Measurements from ENCODE around the gene PBX4. TPM values are rescaled to one million over a fixed set of nuclear protein-coding genes. Genes with fewer than 3 reads are reported as not detected.
"Not testable (repeated sequence)": the region's sequence is repeated elsewhere in the genome, so short reads cannot be mapped to it uniquely, and the experiment has no call there.

Gene PBX4
- total and polyA plus RNA-seq, 7 donors: 0.49 to 6.1 (median 1.9) TPM; not detected in 3

GRCh38 chr19:19610376-19611202, 7.9 kb downstream of the PBX4 start:
- intact Hi-C loops (cut with DNase I): no loop called here
- no peak for DNase-seq
- H3K4me3 ChIP-seq: no peak overlapping the region
- H3K27me3 ChIP-seq: peaks cover 0 to 27% (median 5%) of the 10 kb centered on the region in 3 donors
- H3K36me3 ChIP-seq: no peaks in the 10 kb centered on the region
- H3K9me3 ChIP-seq: no peaks in the 10 kb centered on the region
- no peaks in the 10 kb centered on the region for H3K4me1 ChIP-seq
- TF ChIP-seq, protein P1, sequence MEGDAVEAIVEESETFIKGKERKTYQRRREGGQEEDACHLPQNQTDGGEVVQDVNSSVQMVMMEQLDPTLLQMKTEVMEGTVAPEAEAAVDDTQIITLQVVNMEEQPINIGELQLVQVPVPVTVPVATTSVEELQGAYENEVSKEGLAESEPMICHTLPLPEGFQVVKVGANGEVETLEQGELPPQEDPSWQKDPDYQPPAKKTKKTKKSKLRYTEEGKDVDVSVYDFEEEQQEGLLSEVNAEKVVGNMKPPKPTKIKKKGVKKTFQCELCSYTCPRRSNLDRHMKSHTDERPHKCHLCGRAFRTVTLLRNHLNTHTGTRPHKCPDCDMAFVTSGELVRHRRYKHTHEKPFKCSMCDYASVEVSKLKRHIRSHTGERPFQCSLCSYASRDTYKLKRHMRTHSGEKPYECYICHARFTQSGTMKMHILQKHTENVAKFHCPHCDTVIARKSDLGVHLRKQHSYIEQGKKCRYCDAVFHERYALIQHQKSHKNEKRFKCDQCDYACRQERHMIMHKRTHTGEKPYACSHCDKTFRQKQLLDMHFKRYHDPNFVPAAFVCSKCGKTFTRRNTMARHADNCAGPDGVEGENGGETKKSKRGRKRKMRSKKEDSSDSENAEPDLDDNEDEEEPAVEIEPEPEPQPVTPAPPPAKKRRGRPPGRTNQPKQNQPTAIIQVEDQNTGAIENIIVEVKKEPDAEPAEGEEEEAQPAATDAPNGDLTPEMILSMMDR (IDR thresholded peaks at IDR 0.05): no peak
- TF ChIP-seq POLR2A (IDR thresholded peaks at IDR 0.05) (no peak), POLR2AphosphoS5 (IDR thresholded peaks at IDR 0.05) (no peak), EP300 (IDR thresholded peaks at IDR 0.05) (no peak)
- H3K27ac ChIP-seq: no peak overlapping the region
- 90 to 92% methylated on average over 10 of the region's 10 CpGs for WGBS, 2 donors

- WGBS, 2 donors: 72 to 92% methylated on average over 8 of the region's 8 CpGs
- DNase-seq; H3K9me3 ChIP-seq; H3K36me3 ChIP-seq; H3K4me1 ChIP-seq; intact Hi-C loops (cut with DNase I); H3K27ac ChIP-seq; H3K27me3 ChIP-seq; H3K4me3 ChIP-seq: not testable (repeated sequence)
Observed at GRCh38 chr19:19606686-19607085, 11.8 kb downstream of the PBX4 start.

DNA sequence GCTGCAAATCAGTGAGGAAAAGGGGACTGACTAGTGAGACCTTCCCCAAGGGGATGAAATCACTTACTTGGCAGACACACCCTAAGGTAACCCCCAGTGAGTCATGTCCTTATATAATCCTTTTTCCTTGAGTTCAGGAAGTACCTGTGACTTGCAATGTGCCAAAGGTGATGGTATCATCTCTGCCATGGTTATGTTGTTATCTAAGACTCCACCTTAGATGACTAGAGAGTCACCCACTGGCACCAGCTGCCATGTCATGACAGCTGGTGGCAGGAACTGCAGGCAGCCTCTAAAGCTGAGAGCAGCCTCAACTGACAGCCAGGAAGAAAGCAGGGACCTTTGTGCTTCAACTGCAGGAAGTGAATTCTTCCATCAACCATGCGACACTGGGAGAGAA, 12.5 kb downstream of the PBX4 start:
- H3K36me3 ChIP-seq: no peaks in the 10 kb centered on the region
- no peaks in the 10 kb centered on the region for H3K9me3 ChIP-seq
- no peak overlapping the region for H3K4me3 ChIP-seq
- no peak for DNase-seq
- 10 to 34% methylated on average over 1 of the region's 1 CpG for WGBS, 2 donors
- TF ChIP-seq EP300 (IDR thresholded peaks at IDR 0.05): no peak
- no peak for TF ChIP-seq POLR2AphosphoS5 (IDR thresholded peaks at IDR 0.05)
- no peak for TF ChIP-seq POLR2A (IDR thresholded peaks at IDR 0.05)
- TF ChIP-seq, protein P1 (IDR thresholded peaks at IDR 0.05): no peak
- no peaks in the 10 kb centered on the region for H3K4me1 ChIP-seq
- no peak overlapping the region for H3K27ac ChIP-seq
- intact Hi-C loops (cut with DNase I): no loop called here
- H3K27me3 ChIP-seq: no peaks in the 10 kb centered on the region

DNA sequence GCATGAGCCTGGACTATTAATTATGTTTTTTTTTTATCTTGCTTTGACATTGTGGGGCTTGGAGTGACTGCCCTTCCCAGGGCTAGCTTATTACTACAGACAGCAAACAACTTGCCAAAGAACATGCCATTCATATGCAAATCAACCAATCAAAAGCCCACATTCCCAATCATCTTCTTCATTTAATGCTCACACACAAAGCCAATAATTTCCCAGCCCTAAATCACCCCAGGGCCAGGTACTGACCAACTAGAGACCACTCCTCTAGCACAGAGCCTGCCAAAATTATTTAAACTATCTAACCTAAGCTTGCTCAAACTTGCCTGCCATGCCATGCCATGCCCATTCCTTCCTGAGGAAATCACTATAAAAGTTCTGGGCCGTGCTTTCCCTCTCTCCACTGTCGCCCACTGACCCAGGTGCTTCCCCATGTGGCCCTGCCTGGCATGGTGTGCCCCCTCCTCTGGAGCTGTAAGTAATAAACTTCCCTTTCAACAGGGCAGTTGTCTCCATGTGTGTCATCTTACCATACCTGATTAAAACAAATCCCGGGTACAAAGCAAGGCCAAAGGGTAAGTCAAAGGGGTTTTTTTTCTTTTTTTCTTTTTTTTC, 15.7 kb downstream of the PBX4 start:
- Histone ChIP-seq H3K27ac (no peak overlapping the region), H3K9me3 (no peaks in the 10 kb centered on the region), H3K4me3 (no peak overlapping the region), H3K27me3 (no peaks in the 10 kb centered on the region), H3K4me1 (no peaks in the 10 kb centered on the region), H3K36me3 (no peaks in the 10 kb centered on the region)
- TF ChIP-seq, protein P1 (IDR thresholded peaks at IDR 0.05): no peak
- TF ChIP-seq POLR2A (IDR thresholded peaks at IDR 0.05): no peak
- TF ChIP-seq EP300 (IDR thresholded peaks at IDR 0.05): no peak
- no peak for TF ChIP-seq POLR2AphosphoS5 (IDR thresholded peaks at IDR 0.05)
- intact Hi-C loops (cut with DNase I): no loop called here
- WGBS, 2 donors: 49 to 60% methylated on average over 3 of the region's 3 CpGs
- no peak for DNase-seq

GRCh38 chr19:19602136-19602712, 16.3 kb downstream of the PBX4 start:
- intact Hi-C loops (cut with DNase I): no loop called here
- H3K4me3 ChIP-seq: no peak overlapping the region

More at GRCh38 chr19:19602136-19602712, 16.3 kb downstream of the PBX4 start:
- H3K36me3 ChIP-seq: no peaks in the 10 kb centered on the region
- TF ChIP-seq POLR2AphosphoS5 (IDR thresholded peaks at IDR 0.05) (no peak), POLR2A (IDR thresholded peaks at IDR 0.05) (no peak), EP300 (IDR thresholded peaks at IDR 0.05) (no peak)
- TF ChIP-seq, protein P1 (IDR thresholded peaks at IDR 0.05): no peak
- WGBS, 2 donors: 22 to 60% methylated on average over 9 of the region's 9 CpGs
- DNase-seq: no peak
- H3K27me3 ChIP-seq: no peaks in the 10 kb centered on the region
- H3K4me1 ChIP-seq: no peaks in the 10 kb centered on the region
- H3K9me3 ChIP-seq: no peaks in the 10 kb centered on the region
- H3K27ac ChIP-seq: no peak overlapping the region
